ENCODE data around the gene KCNMA1.

Gene KCNMA1

GRCh38 chr10:77631241-77631640, 6.4 kb downstream of the KCNMA1 start:
- no peak for DNase-seq

GRCh38 chr10:77630507-77630848, 7.1 kb downstream of the KCNMA1 start:
- DNase-seq = no peak

GRCh38 chr10:77629775-77630506, 7.7 kb downstream of the KCNMA1 start:
- no peak for DNase-seq

GRCh38 chr10:77628906-77629730, 8.5 kb downstream of the KCNMA1 start:
- no peak for DNase-seq

- DNase-seq = no peak
Measured at GRCh38 chr10:77626266-77626935, 11.2 kb downstream of the KCNMA1 start.

- DNase-seq = no peak
Measured at GRCh38 chr10:77625379-77625778, 12.2 kb downstream of the KCNMA1 start.

- DNase-seq = no peak
Measured at GRCh38 chr10:77622889-77623291, 14.7 kb downstream of the KCNMA1 start.

- no peak for DNase-seq
Measured at GRCh38 chr10:77620731-77621130, 16.9 kb downstream of the KCNMA1 start.

- DNase-seq = no peak
Measured at GRCh38 chr10:77619964-77620703, 17.5 kb downstream of the KCNMA1 start.

- DNase-seq = no peak
Measured at GRCh38 chr10:77618117-77618516, 19.5 kb downstream of the KCNMA1 start.

GRCh38 chr10:77616766-77617165, 20.8 kb downstream of the KCNMA1 start:
- no peak for DNase-seq

- no peak for DNase-seq
Measured at GRCh38 chr10:77614778-77615625, 22.6 kb downstream of the KCNMA1 start.

- no peak for DNase-seq
Measured at GRCh38 chr10:77613476-77614130, 24.0 kb downstream of the KCNMA1 start.

- no peak for DNase-seq
Measured at GRCh38 chr10:77611670-77612069, 25.9 kb downstream of the KCNMA1 start.

GRCh38 chr10:77611221-77611620, 26.4 kb downstream of the KCNMA1 start:
- DNase-seq = no peak

- no peak for DNase-seq
Measured at GRCh38 chr10:77609781-77610272, 27.8 kb downstream of the KCNMA1 start.

GRCh38 chr10:77608281-77608680, 29.3 kb downstream of the KCNMA1 start:
- DNase-seq = no peak

GRCh38 chr10:77606751-77607150, 30.9 kb downstream of the KCNMA1 start:
- DNase-seq = no peak

- DNase-seq = no peak
Measured at GRCh38 chr10:77605466-77605865, 32.1 kb downstream of the KCNMA1 start.

- no peak for DNase-seq
Measured at GRCh38 chr10:77604941-77605351, 32.7 kb downstream of the KCNMA1 start.

GRCh38 chr10:77604063-77604462, 33.5 kb downstream of the KCNMA1 start:
- no peak for DNase-seq

Data from NCI-H1092 (cell line).